Measurements from ENCODE around the gene SLC26A9. TPM values are rescaled to one million over a fixed set of nuclear protein-coding genes. Genes with fewer than 3 reads are reported as not detected.

SLC26A9 gene
- total and polyA plus RNA-seq, 2 donors (not counting 1 experiment from before 2014, with no cell fraction given), result not detected

GRCh38 chr1:205927676-205928075 lies 15.6 kb downstream of the SLC26A9 start:
- no peak overlapping the region for H3K27ac ChIP-seq (ENCODE audit: insufficient read depth, low read length)
- no peaks in the 10 kb centered on the region for H3K9me3 ChIP-seq (ENCODE audit: control insufficient read depth, insufficient read depth, low read depth, low read length)
- H3K4me2 ChIP-seq (ENCODE audit: extremely low read depth, insufficient read depth, low read length), result no peak overlapping the region
- DNase-seq (ENCODE audit: low read depth in 2 of 2), result no peak
- H4K20me1 ChIP-seq (ENCODE audit: control insufficient read depth, extremely low read depth, insufficient read depth, low read length), result no peaks in the 10 kb centered on the region
- no peaks in the 10 kb centered on the region for H3K79me2 ChIP-seq (ENCODE audit: control insufficient read depth, insufficient read depth, low read length)
- no peak overlapping the region for H3K9ac ChIP-seq (ENCODE audit: insufficient read depth, low read length)
- H3K27me3 ChIP-seq (ENCODE audit: control insufficient read depth, insufficient read depth, low read length), result peaks cover 11% of the 10 kb centered on the region
- H3K36me3 ChIP-seq (ENCODE audit: control insufficient read depth, insufficient read depth, low read length), result no peaks in the 10 kb centered on the region
- H3K4me1 ChIP-seq (ENCODE audit: control insufficient read depth, extremely low read depth, insufficient read depth, low read length), result no peaks in the 10 kb centered on the region
- no peak overlapping the region for H2AFZ ChIP-seq (ENCODE audit: low read length)
- TF ChIP-seq EZH2 (IDR thresholded peaks at IDR 0.05; ENCODE audit: low read length, missing control alignments) (no peak), CTCF (conservative IDR thresholded peaks at IDR 0.05 in 1 of 2, IDR thresholded peaks at IDR 0.05 in 1 of 2; ENCODE audit: low read depth in 1 of 2, low read length in 2 of 2) (no peak)
- H3K4me3 ChIP-seq (replicated peaks in 1 of 4; ENCODE audit: control extremely low read depth in 1 of 4, insufficient read depth in 1 of 4, low read depth in 3 of 4, low read length in 4 of 4), result no peak overlapping the region

GRCh38 chr1:205927247-205927646 lies 16.0 kb downstream of the SLC26A9 start:
- H3K4me1 ChIP-seq (ENCODE audit: control insufficient read depth, extremely low read depth, insufficient read depth, low read length), result no peaks in the 10 kb centered on the region
- no peaks in the 10 kb centered on the region for H4K20me1 ChIP-seq (ENCODE audit: control insufficient read depth, extremely low read depth, insufficient read depth, low read length)
- no peak overlapping the region for H3K27ac ChIP-seq (ENCODE audit: insufficient read depth, low read length)
- DNase-seq (ENCODE audit: low read depth in 2 of 2), result no peak
- no peaks in the 10 kb centered on the region for H3K36me3 ChIP-seq (ENCODE audit: control insufficient read depth, insufficient read depth, low read length)
- TF ChIP-seq CTCF (conservative IDR thresholded peaks at IDR 0.05 in 1 of 2, IDR thresholded peaks at IDR 0.05 in 1 of 2; ENCODE audit: low read depth in 1 of 2, low read length in 2 of 2), result no peak
- TF ChIP-seq EZH2 (IDR thresholded peaks at IDR 0.05; ENCODE audit: low read length, missing control alignments), result no peak
- no peaks in the 10 kb centered on the region for H3K9me3 ChIP-seq (ENCODE audit: control insufficient read depth, insufficient read depth, low read depth, low read length)
- H3K27me3 ChIP-seq (ENCODE audit: control insufficient read depth, insufficient read depth, low read length), result peaks cover 10% of the 10 kb centered on the region
- H2AFZ ChIP-seq (ENCODE audit: low read length), result no peak overlapping the region
- H3K9ac ChIP-seq (ENCODE audit: insufficient read depth, low read length), result no peak overlapping the region
- no peak overlapping the region for H3K4me3 ChIP-seq (replicated peaks in 1 of 4; ENCODE audit: control extremely low read depth in 1 of 4, insufficient read depth in 1 of 4, low read depth in 3 of 4, low read length in 4 of 4)
- no peak overlapping the region for H3K4me2 ChIP-seq (ENCODE audit: extremely low read depth, insufficient read depth, low read length)
- H3K79me2 ChIP-seq (ENCODE audit: control insufficient read depth, insufficient read depth, low read length), result no peaks in the 10 kb centered on the region

- DNase-seq (ENCODE audit: low read depth in 2 of 2), result no peak
- H3K4me1 ChIP-seq (ENCODE audit: control insufficient read depth, extremely low read depth, insufficient read depth, low read length), result no peaks in the 10 kb centered on the region
- H3K27me3 ChIP-seq (ENCODE audit: control insufficient read depth, insufficient read depth, low read length), result peaks cover 7% of the 10 kb centered on the region
- H3K27ac ChIP-seq (ENCODE audit: insufficient read depth, low read length), result no peak overlapping the region
- no peak overlapping the region for H3K9ac ChIP-seq (ENCODE audit: insufficient read depth, low read length)
- H2AFZ ChIP-seq (ENCODE audit: low read length), result no peak overlapping the region
- no peak overlapping the region for H3K4me2 ChIP-seq (ENCODE audit: extremely low read depth, insufficient read depth, low read length)
- no peaks in the 10 kb centered on the region for H3K79me2 ChIP-seq (ENCODE audit: control insufficient read depth, insufficient read depth, low read length)
- no peaks in the 10 kb centered on the region for H4K20me1 ChIP-seq (ENCODE audit: control insufficient read depth, extremely low read depth, insufficient read depth, low read length)
- no peaks in the 10 kb centered on the region for H3K9me3 ChIP-seq (ENCODE audit: control insufficient read depth, insufficient read depth, low read depth, low read length)
- TF ChIP-seq EZH2 (IDR thresholded peaks at IDR 0.05; ENCODE audit: low read length, missing control alignments) (no peak), CTCF (conservative IDR thresholded peaks at IDR 0.05 in 1 of 2, IDR thresholded peaks at IDR 0.05 in 1 of 2; ENCODE audit: low read depth in 1 of 2, low read length in 2 of 2) (no peak)
- no peaks in the 10 kb centered on the region for H3K36me3 ChIP-seq (ENCODE audit: control insufficient read depth, insufficient read depth, low read length)
- H3K4me3 ChIP-seq (replicated peaks in 1 of 4; ENCODE audit: control extremely low read depth in 1 of 4, insufficient read depth in 1 of 4, low read depth in 3 of 4, low read length in 4 of 4), result no peak overlapping the region
Measured at GRCh38 chr1:205926636-205927035, 16.6 kb downstream of the SLC26A9 start.
